Measurements from ENCODE around the gene SPTBN4.
"Not testable (repeated sequence)": the region's sequence is repeated elsewhere in the genome, so short reads cannot be mapped to it uniquely, and the experiment has no call there.

SPTBN4 gene

DNA sequence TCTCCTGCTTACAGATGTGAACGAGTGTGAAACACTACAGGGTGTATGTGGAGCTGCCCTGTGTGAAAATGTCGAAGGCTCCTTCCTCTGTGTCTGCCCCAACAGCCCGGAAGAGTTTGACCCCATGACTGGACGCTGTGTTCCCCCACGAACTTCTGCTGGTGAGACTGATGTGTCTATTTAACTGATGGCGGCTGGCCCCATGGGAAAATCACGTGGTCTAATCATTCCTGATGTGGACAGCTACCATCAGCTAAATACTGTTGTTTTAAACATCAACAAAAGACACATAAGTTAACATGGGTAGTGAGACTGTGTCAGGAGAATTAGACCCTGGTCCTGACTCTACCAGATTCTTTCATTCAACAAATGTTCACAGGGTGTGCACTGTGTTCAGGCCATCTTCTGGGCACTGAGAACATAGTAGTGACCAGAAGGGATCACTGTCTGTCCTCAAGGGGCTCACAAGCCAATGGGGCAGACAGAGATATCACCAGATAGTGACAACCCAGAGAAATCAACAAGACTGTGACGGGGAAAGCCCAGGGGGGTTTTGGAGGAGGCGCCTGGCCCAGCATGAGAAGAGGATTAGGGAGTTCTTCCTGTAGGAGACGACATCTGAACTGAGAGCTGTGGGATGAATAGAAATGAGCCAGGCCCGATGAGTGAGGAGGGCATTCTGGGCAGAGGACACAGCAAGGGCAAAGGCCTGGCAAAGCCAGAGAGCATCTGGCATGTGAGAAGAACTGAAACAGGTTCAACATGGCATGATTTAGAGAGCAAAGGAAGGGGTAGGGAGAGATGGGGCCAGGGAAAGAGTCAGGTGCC lies 152.7 kb downstream of the SPTBN4 start:
- DNase-seq (ENCODE audit: low spot score) = no peak

DNA sequence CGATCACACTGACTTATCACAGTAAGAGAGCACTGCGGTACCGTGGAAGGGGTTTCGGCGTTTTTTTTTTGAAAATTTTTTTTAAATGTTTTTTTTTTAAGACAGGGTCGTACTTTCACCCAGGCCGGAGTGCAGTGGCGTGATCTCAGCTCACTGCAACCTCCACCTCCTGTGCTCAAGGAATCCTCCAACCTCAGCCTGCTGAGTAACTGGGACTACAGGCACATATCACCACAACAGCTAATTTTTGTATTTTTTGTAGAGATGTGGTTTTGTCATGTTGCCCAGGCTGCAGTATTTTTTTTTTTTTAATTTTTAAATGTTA lies 153.3 kb downstream of the SPTBN4 start:
- no peak for DNase-seq (ENCODE audit: low spot score)

DNA sequence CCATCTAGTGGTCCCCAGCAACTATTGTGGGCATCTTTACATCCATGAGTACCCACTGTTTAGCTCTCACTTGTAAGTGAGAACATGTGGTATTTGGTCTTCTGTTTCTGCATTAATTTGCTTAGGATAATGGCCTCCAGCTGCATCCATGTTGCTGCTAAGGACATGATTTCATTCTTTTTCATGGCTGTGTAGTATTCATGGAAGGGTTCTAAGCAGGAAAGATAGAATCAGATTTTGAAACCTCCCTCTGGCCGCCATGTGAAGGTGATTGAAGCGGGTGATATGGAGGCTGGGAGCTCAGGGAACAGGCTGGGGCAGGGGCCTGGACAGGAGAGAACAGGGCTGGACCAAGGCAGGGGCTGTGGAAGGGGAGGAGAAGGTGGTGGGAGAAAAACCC lies 154.5 kb downstream of the SPTBN4 start:
- no peak for DNase-seq (ENCODE audit: low spot score)

DNA sequence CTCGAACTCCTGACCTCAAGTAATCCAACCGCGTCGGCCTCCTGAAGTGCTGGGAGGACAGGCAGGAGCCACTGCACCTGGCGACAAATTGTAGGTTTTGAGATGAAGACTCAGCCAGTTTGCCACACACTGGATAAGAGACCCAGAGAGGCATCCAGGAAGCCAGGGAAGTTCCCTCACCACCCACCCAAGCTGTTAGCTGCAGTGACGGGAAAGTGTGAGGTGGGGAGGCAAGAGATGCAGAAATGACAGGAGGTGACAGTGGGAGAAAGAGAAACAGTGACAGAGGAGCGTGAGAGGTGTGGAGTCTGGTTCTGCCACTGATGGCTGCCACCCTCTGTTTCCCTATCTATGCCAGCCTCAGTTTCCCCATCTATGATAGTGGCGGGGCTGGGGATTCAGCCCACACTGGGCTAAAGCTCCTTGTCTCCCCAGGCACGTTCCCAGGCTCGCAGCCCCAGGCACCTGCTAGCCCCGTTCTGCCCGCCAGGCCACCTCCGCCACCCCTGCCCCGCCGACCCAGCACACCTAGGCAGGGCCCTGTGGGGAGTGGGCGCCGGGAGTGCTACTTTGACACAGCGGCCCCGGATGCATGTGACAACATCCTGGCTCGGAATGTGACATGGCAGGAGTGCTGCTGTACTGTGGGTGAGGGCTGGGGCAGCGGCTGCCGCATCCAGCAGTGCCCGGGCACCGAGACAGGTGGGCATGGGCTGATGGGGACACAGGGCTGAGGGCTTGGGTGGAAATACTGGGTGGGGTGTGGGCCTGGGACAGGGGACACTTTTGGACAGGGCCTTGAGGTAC lies 155.4 kb downstream of the SPTBN4 start:
- no peak for DNase-seq (ENCODE audit: low spot score)

DNA sequence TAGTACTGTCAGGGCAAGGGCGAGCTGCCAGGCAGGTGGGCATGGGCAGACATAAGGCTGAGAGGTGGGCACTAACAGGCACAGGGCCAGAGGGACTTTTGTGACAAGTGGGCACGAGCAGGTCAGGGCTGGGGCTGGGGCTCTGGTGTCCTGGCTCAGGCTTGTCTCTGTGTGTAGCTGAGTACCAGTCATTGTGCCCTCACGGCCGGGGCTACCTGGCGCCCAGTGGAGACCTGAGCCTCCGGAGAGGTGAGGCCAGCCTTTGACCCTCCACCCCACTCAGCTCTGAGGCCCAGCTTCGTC lies 155.9 kb downstream of the SPTBN4 start:
- no peak for DNase-seq (ENCODE audit: low spot score)

DNA sequence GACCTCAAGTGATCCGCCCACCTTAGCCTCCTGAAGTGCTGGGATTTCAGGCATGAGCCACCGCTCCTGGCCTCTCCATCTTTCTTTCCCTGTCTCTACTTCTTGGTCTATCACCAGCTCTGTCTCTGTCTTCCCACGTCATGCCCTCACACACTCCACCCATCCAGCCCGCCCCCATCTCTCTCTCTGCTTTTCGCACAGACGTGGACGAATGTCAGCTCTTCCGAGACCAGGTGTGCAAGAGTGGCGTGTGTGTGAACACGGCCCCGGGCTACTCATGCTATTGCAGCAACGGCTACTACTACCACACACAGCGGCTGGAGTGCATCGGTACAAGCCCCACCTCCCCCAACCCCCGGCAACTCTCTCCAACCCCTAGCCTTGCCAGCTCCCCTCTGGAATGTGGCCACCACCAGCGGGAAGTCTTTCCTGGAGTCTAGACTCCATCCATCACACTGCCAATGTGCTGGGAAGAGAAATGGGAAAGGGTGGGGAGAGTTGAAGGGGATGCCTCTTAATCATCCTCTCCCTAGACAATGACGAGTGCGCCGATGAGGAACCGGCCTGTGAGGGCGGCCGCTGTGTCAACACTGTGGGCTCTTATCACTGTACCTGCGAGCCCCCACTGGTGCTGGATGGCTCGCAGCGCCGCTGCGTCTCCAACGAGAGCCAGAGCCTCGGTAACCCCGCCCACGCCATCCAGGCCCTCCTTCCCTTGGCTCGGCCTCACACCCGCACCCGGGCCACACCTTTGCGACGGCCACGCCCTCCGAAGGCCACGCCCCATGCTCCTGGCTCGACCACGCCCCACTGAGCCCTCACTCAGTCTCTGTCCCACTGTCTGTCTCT lies 156.8 kb downstream of the SPTBN4 start:
- no peak for DNase-seq (ENCODE audit: low spot score)

DNA sequence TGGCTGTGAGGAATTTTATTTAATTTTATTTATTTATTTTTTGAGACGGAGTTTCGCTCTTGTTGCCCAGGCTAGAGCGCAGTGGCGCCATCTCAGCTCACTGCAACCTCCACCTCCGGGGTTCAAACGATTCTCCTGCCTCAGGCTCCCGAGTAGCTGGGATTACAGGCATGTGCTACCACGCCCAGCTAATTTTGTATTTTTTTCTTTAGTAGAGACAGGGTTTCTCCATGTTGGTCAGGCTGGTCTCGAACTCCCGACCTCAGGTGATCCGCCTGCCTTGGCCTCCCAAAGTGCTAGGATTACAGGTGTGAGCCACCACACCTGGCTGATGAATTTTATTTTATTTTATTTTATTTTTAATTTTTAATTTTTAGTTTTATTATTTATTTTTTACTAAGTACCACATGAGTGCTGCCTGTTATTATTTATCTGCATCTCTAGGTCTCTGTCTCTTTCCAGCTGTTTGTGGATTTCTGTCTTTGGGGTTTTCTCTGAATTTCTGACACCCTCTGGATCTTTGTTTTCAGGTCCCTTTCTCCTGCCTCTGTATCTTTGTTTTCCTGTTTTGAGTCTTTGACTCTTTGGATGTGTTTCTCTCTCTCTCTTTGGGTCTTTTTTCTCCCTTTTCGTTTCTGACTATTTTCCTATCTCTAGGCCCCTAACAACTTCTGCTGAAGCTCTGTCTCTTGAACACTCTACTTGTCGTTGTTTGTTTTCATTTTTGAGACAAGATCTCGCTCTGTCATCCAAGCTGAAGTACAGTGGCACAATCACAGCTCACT lies 157.8 kb downstream of the SPTBN4 start:
- DNase-seq (ENCODE audit: low spot score) = not testable (repeated sequence)

DNA sequence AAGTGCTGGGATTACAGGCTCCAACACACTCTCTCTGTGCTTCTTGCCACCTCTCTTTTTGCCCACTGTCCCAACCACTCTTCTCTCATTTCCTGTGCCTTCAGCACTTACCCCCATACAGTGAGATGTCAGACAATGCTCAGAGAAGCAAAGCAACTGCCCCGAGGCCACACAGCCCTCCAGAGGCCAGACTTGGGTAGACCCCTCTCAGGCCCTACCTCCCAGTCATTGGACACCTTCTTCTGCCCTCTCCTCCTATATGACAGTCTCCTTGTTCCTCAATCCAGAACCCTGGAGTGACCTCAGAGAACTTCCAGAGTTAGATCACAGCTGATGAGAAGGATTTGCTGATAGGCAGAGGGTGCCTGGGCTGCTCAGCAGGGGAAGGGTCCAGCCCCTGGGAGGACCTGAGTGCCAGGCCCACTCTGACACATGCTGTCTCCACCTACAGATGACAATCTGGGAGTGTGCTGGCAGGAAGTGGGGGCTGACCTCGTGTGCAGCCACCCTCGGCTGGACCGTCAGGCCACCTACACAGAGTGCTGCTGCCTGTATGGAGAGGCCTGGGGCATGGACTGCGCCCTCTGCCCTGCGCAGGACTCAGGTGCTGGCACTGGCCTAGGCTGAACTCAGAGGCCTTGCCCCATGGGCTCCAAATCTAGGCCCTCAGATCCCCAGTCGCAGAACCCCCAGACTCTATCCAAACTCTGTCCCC lies 158.8 kb downstream of the SPTBN4 start:
- no peak for DNase-seq (ENCODE audit: low spot score)

Data from Ammon's horn (tissue), 1 donor.